Mucosa of descending colon (tissue), 3 donors: Measurements from ENCODE around the gene GLO1. TPM values are rescaled to one million over a fixed set of nuclear protein-coding genes. Genes with fewer than 3 reads are reported as not detected.

Experiments
- ATAC-seq: fragments of 200-7000 bp; cut with Tn5 transposase; one replicate; pipeline ENCODE4 v1.9.1; 2020; ENCODE audit warnings: mild to moderate bottlenecking, moderate library complexity
- DNase-seq, 3 donors: peaks; one replicate each; pipeline ENCODE4 v3.0.0-alpha.2; 2020
- H3K36me3 ChIP-seq: fragments of 200-600 bp; one replicate; pipeline ENCODE4 v1.8.0; 2021; ENCODE audit warnings: low read depth, mild to moderate bottlenecking
- H3K4me1 ChIP-seq: fragments of 200-600 bp; one replicate; pipeline ENCODE4 v1.8.0; 2021; ENCODE audit warnings: low read depth, mild to moderate bottlenecking
- H3K4me3 ChIP-seq: fragments of 200-600 bp; one replicate; pipeline ENCODE4 v1.8.0; 2021; ENCODE audit warnings: mild to moderate bottlenecking
- H3K9me3 ChIP-seq: fragments of 200-600 bp; one replicate; pipeline ENCODE4 v1.8.0; 2021; ENCODE audit warnings: mild to moderate bottlenecking
- intact Hi-C, 2 donors: fragments of 100-400 bp; cut with DNase I in 1 of 2; cut with micrococcal nuclease in 1 of 2; formaldehyde crosslinking; loops; one replicate each; pipeline versions ENCODE4 v1.11.0 to v1.11.1; 2022; cut with DNase I, micrococcal nuclease
- total RNA-seq, 3 donors: library from RNA; stranded (reverse); fragmentation: NEBNext Ultra II Directional in 2 of 3; extraction: Animal tissue kit (Norgen Biotek cat#: 25700) in 2 of 3; gene quantifications; one replicate each; pipeline versions ENCODE4 v1.2.1 to v1.2.4, GENCODE V29; 2021 to 2023
- TF ChIP-seq, protein P1 (sequence below): fragments of 200-600 bp; IDR thresholded peaks from one replicate; pipeline ENCODE4 v1.8.0; 2022; ENCODE audit warnings: antibody characterized with exemption, mild to moderate bottlenecking
- donor health status: DM: no; HTN: no; CAD: no; lungs with moderate emphysema.
- donor health status: DM: no; HTN: no; CAD: no.
- donor health status: DM: no; HTN: yes; CAD: no.

The GLO1 gene
- total RNA-seq, 3 donors from 2014 or later, result 37.9 to 55.4 (median 47.3) TPM

DNA sequence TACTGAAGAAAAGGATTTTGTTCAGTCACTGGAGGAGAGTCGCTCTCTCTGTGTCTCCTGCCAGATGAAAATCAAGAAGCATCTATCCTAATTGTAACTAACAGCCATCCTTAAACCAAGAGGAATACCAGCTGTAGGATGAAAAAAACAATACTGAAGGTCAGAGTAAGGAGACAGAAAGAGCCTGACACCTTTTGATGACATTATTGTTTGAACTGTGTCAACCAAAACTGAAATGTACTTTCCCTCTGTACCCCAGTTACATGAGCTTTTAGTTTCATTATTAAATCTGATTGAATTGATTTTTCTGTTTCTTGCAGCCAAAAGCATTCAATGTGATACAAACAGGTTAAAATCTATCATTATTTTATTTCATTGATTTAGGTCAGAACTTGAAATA is 46.0 kb downstream of the GLO1 start:
- intact Hi-C loops, result no loop called here
- H3K4me3 ChIP-seq, result no peak overlapping the region
- no peak for DNase-seq
- H3K36me3 ChIP-seq, result no peaks in the 10 kb centered on the region
- no peaks in the 10 kb centered on the region for H3K9me3 ChIP-seq
- TF ChIP-seq, protein P1, sequence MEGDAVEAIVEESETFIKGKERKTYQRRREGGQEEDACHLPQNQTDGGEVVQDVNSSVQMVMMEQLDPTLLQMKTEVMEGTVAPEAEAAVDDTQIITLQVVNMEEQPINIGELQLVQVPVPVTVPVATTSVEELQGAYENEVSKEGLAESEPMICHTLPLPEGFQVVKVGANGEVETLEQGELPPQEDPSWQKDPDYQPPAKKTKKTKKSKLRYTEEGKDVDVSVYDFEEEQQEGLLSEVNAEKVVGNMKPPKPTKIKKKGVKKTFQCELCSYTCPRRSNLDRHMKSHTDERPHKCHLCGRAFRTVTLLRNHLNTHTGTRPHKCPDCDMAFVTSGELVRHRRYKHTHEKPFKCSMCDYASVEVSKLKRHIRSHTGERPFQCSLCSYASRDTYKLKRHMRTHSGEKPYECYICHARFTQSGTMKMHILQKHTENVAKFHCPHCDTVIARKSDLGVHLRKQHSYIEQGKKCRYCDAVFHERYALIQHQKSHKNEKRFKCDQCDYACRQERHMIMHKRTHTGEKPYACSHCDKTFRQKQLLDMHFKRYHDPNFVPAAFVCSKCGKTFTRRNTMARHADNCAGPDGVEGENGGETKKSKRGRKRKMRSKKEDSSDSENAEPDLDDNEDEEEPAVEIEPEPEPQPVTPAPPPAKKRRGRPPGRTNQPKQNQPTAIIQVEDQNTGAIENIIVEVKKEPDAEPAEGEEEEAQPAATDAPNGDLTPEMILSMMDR, result no peak
- no peak for ATAC-seq
- no peaks in the 10 kb centered on the region for H3K4me1 ChIP-seq

GRCh38 chr6:38654263-38654662 is 48.7 kb downstream of the GLO1 start:
- Histone ChIP-seq H3K4me1 (no peaks in the 10 kb centered on the region), H3K4me3 (no peak overlapping the region), H3K9me3 (no peaks in the 10 kb centered on the region), H3K36me3 (no peaks in the 10 kb centered on the region)
- ATAC-seq, result no peak
- TF ChIP-seq, protein P1, result no peak
- no peak for DNase-seq
- intact Hi-C loops, result no loop called here

- intact Hi-C loops, result no loop called here
- H3K4me1 ChIP-seq, result no peaks in the 10 kb centered on the region
- H3K36me3 ChIP-seq, result no peaks in the 10 kb centered on the region
- TF ChIP-seq, protein P1, result no peak
- no peaks in the 10 kb centered on the region for H3K9me3 ChIP-seq
- ATAC-seq, result no peak
- DNase-seq, result no peak
- H3K4me3 ChIP-seq, result no peak overlapping the region
Measured at GRCh38 chr6:38651121-38651784, 51.7 kb downstream of the GLO1 start.

DNA sequence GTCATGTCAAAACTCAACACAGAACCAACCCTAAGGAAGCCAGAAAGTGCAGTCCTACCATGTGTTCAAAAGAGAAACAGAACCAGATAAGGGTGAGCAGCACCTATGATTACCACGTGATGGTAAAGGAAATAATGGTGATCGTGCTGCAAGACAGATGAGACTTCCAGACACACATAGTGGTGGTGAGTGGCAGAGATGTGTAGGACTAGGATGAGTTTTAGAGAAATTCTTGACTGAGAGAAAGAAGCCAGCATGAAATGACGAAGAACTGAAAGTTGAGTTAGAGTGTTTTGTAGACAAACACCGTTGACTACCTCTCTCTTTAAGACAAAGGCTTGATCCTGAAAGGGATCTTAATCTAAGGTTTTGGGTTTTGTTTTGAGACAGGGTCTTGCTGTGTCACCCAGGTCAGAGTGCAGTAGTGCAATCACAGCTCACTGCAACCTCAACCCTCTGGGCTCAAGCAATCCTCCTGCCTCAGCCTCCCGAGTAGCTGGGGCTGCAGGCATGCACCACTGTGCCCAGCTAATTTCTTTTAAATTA is 52.7 kb downstream of the GLO1 start:
- no peak for ATAC-seq

DNA sequence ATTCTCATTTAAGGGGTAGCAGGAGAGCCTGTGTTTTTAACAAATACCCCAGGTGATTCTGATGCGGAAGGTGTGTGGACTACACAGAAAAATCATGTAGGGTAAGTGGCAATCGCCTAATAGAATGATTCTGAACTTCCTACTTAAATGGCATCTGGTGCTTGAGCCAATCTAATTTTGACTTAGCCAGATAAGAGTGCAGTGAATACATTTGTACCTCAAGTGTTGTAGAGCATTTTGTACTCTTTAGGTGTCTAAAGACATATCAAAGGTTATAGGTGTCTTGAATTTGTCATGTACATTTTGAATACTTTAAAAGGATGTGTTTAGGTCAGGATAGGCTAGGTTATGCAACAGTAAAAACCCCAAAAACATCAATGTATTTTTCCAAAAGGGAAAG is 53.2 kb downstream of the GLO1 start:
- H3K9me3 ChIP-seq, result no peaks in the 10 kb centered on the region
- intact Hi-C loops, result no loop called here
- DNase-seq (no peak), ATAC-seq (no peak)
- H3K36me3 ChIP-seq, result no peaks in the 10 kb centered on the region
- TF ChIP-seq, protein P1, result no peak
- no peaks in the 10 kb centered on the region for H3K4me1 ChIP-seq
- no peak overlapping the region for H3K4me3 ChIP-seq

More for the DNA sequence above, 52.7 kb downstream of the GLO1 start:
- intact Hi-C loops, result no loop called here
- DNase-seq, result no peak
- no peaks in the 10 kb centered on the region for H3K9me3 ChIP-seq
- no peak overlapping the region for H3K4me3 ChIP-seq
- H3K36me3 ChIP-seq, result no peaks in the 10 kb centered on the region
- H3K4me1 ChIP-seq, result no peaks in the 10 kb centered on the region
- TF ChIP-seq, protein P1, result no peak
